Fibroblast of mammary gland (primary cell): ENCODE data around the gene PRDX1.
"Not testable (repeated sequence)": the region's sequence is repeated elsewhere in the genome, so short reads cannot be mapped to it uniquely, and the experiment has no call there.

Experiments used
- DNase-seq: peaks from one replicate; pipeline ENCODE4 v3.0.0-alpha.2; 2010; ENCODE audit warnings: low read depth
- H3K4me3 ChIP-seq: 2 replicates; pipeline ENCODE4 v1.5.1; 2011; ENCODE audit warnings: low read depth, mild to moderate bottlenecking, low read length, moderate library complexity; ENCODE audit not compliant: control insufficient read depth
- TF ChIP-seq, protein P1 (sequence below): conservative IDR thresholded peaks from 2 replicates; pipeline ENCODE4 v1.5.1; 2011; ENCODE audit warnings: low read depth, low read length, inconsistent platforms; ENCODE audit not compliant: control insufficient read depth, insufficient read depth

The PRDX1 gene

DNA sequence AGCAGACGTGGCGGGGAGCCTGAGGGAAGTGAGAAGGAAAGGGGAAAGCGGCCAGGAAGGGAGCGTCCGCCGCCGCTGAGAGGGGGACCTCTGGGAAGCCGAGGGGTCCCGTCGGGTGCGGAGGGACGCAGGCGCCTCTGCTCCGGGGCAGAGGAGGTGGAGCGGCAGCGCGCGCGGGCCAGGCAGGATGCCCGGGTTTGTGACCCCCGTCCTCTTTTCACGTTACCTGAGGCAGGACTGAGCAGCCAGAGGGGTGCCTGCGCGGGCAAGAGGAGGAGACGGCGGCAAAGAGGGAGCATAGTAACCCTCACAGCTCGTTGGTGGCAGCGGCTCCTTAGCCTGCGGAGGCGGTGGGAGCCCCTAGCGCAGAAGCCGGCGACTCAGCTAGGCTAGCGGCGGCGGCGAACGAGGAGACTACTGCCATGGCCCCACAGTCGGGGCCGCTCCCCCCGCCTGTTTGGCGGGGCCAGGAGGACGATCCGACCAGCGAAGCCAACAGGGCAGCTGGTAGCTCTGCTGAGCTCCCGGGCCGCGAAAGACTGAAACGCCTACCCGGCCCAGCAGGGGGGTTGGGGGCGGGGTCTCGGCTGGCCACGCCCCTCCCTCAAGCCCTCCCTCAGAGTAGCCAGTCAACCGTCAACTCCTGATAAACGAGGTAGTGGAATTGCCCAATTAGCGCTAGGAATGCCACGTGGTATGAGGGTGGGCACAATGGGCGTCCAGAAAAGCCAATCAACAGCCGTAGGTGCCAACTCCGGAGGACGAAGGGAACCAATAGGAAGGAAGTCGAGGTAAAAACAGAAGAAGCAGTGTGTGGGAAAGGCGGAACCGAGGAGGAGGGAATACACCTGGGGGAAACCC is 30.8 kb downstream of the PRDX1 start, which contains the start of gene TESK2:
Gene TESK2 (minus strand): TSS at position 538 of the 861 bp plus-strand sequence. CDS start 33,378 bp downstream, outside the sequence.
- TF ChIP-seq, protein P1, sequence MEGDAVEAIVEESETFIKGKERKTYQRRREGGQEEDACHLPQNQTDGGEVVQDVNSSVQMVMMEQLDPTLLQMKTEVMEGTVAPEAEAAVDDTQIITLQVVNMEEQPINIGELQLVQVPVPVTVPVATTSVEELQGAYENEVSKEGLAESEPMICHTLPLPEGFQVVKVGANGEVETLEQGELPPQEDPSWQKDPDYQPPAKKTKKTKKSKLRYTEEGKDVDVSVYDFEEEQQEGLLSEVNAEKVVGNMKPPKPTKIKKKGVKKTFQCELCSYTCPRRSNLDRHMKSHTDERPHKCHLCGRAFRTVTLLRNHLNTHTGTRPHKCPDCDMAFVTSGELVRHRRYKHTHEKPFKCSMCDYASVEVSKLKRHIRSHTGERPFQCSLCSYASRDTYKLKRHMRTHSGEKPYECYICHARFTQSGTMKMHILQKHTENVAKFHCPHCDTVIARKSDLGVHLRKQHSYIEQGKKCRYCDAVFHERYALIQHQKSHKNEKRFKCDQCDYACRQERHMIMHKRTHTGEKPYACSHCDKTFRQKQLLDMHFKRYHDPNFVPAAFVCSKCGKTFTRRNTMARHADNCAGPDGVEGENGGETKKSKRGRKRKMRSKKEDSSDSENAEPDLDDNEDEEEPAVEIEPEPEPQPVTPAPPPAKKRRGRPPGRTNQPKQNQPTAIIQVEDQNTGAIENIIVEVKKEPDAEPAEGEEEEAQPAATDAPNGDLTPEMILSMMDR = no peak
- peak; percentile 99 for DNase-seq
- H3K4me3 ChIP-seq = peak within 1 kb of the TSS; percentile 65

DNA sequence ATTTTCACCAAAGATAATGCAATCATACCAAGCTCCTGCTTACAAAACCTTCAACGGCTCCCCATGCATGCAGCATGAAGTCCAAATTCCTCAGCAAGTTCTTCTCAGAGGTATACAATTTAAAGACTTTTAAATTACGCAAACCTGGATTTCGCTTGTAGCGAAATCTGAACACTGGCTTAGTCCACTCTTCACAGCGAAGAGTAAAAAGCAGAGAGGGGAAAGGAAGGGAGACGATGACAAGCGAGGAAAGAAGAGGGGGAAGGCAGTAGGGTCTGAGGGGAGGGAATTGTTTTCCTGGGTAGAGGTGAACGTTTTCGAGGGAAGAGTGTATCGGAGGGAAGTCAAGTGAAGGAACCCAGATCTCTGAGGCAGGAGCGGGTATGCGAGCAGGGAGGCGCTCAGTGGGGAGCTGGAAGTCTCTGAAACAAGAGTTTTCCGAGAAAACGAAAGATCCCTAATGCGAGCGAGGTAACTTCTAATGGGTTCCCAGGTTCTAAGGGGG is 31.5 kb downstream of the PRDX1 start:
- TF ChIP-seq, protein P1 = no peak
- DNase-seq = no peak
- H3K4me3 ChIP-seq = peak overlapping the region; percentile 65

DNA sequence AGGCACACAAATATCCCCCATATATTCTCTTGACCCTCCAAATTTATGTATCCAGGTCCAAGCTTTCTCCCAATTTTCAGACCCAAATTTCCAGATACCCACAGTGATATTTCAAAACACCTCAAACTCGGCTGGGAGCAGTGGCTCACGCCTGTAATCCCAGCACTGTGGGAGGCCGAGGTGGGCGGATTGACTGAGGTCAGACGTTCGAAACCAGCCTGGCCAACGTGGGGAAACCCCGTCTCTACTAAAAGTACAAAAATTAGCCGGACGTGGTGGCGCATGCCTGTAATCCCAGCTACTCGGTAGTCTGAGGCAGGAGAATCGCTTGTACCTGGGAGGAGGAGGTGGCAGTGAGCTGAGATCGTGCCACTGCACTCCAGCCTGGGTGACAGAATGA is 32.3 kb downstream of the PRDX1 start:
- not testable (repeated sequence) for H3K4me3 ChIP-seq, DNase-seq

DNA sequence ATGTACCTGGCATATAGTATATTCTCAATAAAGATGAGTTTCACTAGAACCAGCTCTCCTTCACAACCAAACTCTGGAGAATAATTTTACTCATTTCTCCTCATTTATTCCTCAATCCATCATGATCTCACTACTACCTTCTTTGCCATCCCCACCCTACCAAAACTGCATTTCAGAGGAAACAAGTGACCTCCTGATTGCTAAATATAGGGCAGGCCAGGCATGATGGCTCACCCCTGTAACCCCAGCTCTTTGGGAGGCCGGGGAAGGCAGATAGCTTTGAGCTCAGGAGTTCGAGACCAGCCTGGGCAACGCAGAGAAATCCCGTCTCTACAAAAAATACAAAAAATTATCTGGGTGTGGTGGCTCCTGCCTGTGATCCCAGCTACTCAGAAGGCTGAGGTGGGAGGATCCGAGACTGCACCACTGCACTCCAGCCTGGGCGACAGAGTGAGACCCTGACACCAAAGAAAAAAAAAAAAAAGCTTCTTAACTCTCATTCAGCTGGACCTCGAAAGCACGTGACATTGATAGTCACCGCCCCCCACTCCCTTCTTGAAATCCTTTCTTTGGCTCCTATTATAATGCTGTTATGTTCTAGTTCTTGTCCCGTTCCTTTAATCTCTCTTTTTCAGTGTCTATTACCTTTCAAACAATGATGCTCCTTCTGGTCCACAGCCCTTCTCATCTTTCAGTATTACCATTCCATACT is 32.9 kb downstream of the PRDX1 start:
- H3K4me3 ChIP-seq = no peak overlapping the region
- TF ChIP-seq, protein P1 = no peak
- DNase-seq = no peak

DNA sequence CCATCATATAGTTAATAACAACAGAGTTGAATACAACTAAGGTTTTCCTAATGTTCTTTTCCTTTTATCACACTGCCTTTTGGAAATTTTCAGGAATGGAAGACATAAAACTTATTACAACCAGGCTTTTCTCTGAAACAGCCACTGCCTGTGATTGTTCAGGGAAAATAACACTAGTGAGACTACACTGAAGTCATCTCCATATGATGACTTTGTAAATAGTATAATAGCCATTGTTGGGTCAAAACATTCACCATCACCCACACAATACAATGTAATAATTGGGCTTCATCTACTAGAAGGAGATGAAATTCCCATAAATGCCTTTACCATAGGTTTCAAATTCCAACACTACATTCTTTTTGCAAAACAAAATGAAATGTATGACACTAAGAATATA is 35.7 kb downstream of the PRDX1 start:
- TF ChIP-seq, protein P1 = no peak
- no peak overlapping the region for H3K4me3 ChIP-seq
- DNase-seq = no peak

DNA sequence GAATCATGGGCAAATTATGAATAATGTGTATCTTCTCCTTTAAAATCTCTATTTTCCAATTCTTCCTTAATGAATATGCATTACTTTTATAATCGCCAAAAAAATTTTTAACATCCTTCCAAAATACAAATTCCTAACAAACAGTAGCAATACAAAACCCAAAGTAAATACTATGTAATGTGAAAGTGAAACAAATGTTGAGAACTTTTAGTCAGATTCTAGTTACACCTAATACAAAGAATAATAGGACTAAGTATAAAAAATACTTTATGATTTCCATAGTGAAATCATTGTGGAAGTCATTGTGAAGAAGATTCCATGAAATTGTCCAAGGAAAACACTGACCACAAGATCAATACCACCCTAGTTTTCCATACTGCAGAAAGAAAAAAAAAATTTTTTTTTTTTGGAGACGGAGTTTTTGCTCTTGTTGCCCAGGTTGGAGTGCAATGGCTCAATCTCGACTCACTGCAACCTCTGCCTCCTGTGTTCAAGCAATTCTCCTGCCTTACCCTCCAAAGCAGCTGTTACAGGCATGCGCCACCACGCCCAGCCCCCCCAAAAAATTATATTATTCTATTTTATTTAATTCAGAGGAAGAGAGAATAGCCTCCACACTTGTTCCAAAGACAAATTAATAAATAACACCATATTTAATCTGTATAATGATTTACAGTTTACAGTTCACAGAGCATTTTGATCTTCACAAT is 42.5 kb downstream of the PRDX1 start:
- TF ChIP-seq, protein P1 = no peak
- no peak overlapping the region for H3K4me3 ChIP-seq
- no peak for DNase-seq
